GM12864 (cell line): ENCODE measurements around the gene REEP1.
A peak's percentile ranks its signal among the peaks of the same experiment; 100 is the strongest.
"Not testable (repeated sequence)": the region's sequence is repeated elsewhere in the genome, so short reads cannot be mapped to it uniquely, and the experiment has no call there.

Experiments used
- DNase-seq: peaks from one replicate; pipeline ENCODE4 v3.0.0-alpha.2; 2011; ENCODE audit warnings: low read depth
- H3K4me3 ChIP-seq: 2 replicates; pipeline ENCODE4 v1.5.1; 2011; ENCODE audit warnings: mild to moderate bottlenecking, low read depth, low read length, control low read depth
- TF ChIP-seq, protein P1 (sequence below): IDR thresholded peaks from 2 replicates; pipeline ENCODE4 v1.5.1; 2011; ENCODE audit warnings: low read depth, mild to moderate bottlenecking, moderate library complexity, low read length, control low read depth, inconsistent platforms; ENCODE audit errors: missing control alignments

Gene REEP1

DNA sequence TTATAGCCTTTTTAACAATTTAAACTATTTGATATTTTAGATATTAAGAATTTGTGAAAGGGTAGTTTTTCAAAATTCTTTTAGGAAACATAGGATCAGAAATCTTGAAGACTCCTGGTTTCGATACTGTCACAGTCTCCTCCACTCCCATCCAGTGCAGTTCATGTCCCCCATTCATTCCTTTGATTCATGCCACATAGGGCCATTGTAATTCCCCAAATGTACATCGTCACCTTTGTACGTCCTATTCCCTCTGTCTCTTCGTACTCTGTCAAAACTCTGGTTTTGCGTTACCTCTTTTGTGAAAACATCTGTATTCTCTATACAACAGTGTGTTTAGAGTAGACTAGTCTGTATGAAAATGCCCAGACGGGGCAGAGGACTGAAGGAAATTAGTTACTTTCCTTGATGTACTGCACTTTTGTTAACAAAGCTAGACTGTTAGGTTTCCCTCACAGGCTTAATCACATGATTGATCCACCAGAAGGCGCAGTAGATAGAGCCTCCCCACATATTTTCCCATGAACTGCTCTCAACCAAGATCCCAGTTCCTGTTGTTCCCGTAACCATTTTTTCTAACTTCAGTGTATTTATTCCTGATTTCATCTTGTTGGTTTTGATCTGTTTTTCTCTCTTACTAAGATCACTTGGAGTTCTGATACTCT lies 135.6 kb downstream of the REEP1 start:
- TF ChIP-seq, protein P1, sequence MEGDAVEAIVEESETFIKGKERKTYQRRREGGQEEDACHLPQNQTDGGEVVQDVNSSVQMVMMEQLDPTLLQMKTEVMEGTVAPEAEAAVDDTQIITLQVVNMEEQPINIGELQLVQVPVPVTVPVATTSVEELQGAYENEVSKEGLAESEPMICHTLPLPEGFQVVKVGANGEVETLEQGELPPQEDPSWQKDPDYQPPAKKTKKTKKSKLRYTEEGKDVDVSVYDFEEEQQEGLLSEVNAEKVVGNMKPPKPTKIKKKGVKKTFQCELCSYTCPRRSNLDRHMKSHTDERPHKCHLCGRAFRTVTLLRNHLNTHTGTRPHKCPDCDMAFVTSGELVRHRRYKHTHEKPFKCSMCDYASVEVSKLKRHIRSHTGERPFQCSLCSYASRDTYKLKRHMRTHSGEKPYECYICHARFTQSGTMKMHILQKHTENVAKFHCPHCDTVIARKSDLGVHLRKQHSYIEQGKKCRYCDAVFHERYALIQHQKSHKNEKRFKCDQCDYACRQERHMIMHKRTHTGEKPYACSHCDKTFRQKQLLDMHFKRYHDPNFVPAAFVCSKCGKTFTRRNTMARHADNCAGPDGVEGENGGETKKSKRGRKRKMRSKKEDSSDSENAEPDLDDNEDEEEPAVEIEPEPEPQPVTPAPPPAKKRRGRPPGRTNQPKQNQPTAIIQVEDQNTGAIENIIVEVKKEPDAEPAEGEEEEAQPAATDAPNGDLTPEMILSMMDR = no peak
- H3K4me3 ChIP-seq = no peak overlapping the region
- no peak for DNase-seq

DNA sequence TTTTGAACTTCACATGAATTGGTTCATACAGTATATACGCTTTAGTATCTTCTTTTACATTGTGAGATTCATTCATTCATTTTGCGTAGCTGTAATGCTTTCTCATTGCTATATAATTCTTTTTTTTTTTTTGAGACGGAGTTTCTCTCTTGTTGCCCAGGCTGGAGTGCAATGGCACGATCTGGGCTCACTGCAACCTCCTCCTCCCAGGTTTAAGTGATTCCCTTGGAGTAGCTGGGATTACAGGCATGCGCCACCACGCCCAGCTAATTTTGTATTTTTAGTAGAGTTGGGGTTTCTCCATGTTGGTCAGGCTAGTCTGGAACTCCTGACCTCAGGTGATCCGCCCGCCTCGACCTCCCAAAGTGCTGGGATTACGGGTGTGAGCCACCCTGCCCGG lies 136.9 kb downstream of the REEP1 start:
- DNase-seq = not testable (repeated sequence)
- peak overlapping the region; percentile 88; the same call in 1 of the 2 replicates for H3K4me3 ChIP-seq

DNA sequence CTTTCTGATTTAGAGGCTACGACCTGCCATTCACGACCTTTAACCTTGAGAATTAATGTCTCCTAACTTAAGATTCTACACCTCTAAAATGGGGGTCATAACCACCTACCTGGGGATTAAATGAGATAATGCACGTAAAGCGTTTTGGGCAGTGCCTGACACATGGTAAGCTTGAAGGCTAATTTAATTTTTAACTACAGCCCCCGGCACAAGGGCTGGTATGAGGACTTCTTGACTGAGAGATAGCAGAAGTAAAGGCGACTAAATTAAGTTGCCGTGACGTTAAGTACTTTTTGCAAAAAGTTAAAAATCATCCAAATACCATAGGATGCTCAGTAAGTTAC lies 137.6 kb downstream of the REEP1 start:
- TF ChIP-seq, protein P1 = no peak
- DNase-seq = no peak
- peak overlapping the region; percentile 88 for H3K4me3 ChIP-seq

DNA sequence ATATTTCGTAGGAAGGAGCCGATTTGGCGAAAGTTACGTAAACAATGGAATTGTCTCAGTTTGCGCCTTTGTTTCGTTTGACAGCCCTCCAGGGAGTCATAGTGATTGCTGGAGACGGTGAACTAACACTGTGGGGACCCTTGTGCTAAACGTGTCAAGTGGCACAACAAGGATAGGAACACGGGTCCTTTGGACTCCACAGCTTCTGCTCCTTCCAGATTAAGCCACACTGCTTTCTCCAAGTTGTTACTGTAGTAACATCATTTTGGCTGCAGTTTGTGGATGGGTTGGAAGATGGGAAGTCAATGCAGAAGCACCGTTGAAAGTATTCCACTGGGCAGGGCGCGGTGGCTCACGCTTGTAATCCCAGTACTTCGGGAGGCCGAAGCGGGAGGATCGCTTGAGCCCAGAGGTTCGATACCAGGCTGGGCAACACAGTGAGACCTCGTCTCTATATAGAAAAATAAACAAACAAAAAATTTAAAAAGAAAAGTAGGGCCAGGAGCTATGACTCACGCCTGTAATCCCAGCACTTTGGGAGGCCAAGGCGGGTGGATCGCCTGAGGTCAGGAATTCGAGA lies 141.5 kb downstream of the REEP1 start:
- DNase-seq = no peak
- TF ChIP-seq, protein P1 = no peak
- H3K4me3 ChIP-seq = peak overlapping the region; percentile 62

DNA sequence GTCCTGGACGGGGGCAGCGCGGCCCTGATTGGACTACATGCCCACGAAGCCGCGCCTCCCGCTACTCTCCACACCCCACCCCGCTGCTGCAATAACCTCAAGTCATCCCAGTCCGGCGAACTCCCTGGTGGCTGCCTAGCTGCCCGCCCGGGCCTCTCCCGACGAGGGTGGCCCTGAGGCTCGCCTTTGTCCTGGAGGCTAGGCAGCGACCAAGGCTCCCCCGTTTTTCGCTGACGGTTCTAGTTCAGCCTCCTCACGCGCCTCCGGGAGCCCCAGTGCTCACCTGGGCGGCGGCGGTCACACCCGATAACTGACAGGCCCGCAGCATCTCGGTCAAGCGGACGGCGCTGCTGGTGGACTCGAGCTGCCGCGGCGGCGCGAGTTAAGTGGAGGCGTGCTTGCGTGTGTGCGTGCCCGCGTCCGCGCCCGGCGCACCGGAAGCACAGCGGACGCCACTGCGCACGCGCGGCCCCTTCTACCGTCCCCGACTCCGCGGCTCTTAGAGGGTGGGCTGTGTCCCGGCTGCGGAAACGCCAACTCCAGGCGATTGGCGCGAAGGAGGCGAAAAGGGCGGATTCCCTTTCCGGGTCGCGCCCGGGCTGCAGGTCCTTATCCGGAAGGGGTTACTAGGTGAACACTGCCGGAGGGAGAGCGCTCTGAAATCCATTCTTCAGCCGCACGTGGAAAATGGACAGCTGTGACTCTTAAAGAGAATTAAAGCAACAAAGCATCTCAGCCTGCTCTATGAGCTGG lies 142.2 kb downstream of the REEP1 start, which contains the start of gene IMMT:
TSS of gene IMMT (minus strand) at position 408 of the 753 bp plus-strand sequence. CDS start at position 328, 80 bp downstream.
- DNase-seq = peak; percentile 87
- H3K4me3 ChIP-seq = peak within 1 kb of the TSS; percentile 62
- TF ChIP-seq, protein P1 = no peak

DNA sequence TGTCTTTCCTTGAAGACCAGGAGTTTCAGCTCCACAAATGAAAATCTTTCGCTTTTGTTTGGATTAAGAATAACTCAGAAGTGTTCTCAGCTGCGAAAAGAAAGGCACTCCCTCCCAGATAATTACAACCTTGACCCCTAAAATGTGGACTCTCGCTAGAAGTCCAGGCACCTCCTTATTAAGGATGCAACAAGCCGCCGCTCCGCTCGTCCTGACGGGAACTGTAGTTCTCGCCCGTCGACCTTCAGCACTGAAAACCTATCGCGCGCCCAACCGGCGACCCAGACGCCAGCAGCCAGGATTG lies 142.7 kb downstream of the REEP1 start:
- H3K4me3 ChIP-seq = peak overlapping the region; percentile 62
- TF ChIP-seq, protein P1 = no peak
- DNase-seq = no peak

DNA sequence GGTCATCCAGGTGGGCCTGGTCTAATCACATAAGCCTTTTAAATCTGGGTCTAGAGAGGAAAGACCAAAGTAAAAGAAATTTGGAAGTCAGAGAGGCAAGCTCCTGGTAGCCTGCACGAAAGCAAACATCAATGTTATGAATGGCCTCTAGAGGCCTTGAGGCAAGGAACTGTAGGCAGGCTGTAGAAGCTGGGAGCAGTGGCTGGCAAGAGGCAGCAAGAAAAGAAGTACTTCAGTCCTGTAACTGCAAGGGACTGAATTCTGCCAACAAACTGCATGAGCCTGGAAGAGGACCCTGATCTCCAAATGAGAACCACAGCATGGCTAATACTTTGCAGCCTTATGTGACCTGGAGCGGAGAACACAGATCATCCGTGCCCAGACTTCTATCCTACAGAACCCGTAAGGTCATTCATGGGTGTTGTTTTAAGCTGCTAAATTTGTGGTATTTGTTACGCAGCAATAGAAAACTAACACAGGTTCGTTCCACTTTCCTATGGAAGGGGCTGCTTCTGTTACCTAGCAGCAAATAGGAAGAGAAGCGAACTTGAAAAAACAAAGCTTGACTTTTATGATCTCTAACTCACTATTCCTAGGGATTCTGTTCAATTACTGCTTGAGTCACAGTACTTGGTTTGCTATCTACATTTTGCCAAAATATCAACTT lies 143.4 kb downstream of the REEP1 start:
- TF ChIP-seq, protein P1 = peak; percentile 32
- H3K4me3 ChIP-seq = peak overlapping the region; percentile 62
- DNase-seq = no peak
